K562 (cell line): Measurements from ENCODE around the gene GCHFR. TPM values are rescaled to one million over a fixed set of nuclear protein-coding genes. Genes with fewer than 3 reads are reported as not detected.

Experiments
- BMI1 ChIP-seq: fragments of 150-350 bp; IDR thresholded peaks from 2 replicates; pipeline ENCODE4 v1.6.1; 2014; ENCODE audit warnings: low read length
- CGGBP1 ChIP-seq: fragments of 250-450 bp; sonication (Bioruptor Pico); IDR thresholded peaks from 2 replicates; pipeline ENCODE4 v1.9.0; 2021; ENCODE audit warnings: mild to moderate bottlenecking
- CSDE1 ChIP-seq, 2 experiments: fragments of 450-650 bp; IDR thresholded peaks; 2 replicates each; pipeline ENCODE4 v1.6.1; 2016; ENCODE audit warnings: mild to moderate bottlenecking in 1 of 2
- ELK3 ChIP-seq: fragments of 450-650 bp; formaldehyde crosslinking; IDR thresholded peaks from 2 replicates; pipeline ENCODE4 v1.4.0; 2020; ENCODE audit warnings: mild to moderate bottlenecking
- FOXP4 ChIP-seq: sonication (generic); formaldehyde crosslinking; IDR thresholded peaks from 2 replicates; pipeline ENCODE4 v1.8.0; 2022; ENCODE audit warnings: mild to moderate bottlenecking, missing genetic modification reagents, borderline replicate concordance
- GATAD2B ChIP-seq: fragments of 450-650 bp; IDR thresholded peaks from 2 replicates; pipeline ENCODE4 v1.6.1; 2017; ENCODE audit warnings: mild to moderate bottlenecking, borderline replicate concordance
- HDGF ChIP-seq: fragments of 450-650 bp; IDR thresholded peaks from 2 replicates; pipeline ENCODE4 v1.6.1; 2016
- LEF1 ChIP-seq: fragments of 450-650 bp; IDR thresholded peaks from 2 replicates; pipeline ENCODE4 v1.6.1; 2016; ENCODE audit warnings: mild to moderate bottlenecking
- MEIS2 ChIP-seq: fragments of 450-650 bp; IDR thresholded peaks from 2 replicates; pipeline ENCODE4 v1.6.1; 2014; ENCODE audit warnings: mild to moderate bottlenecking; ENCODE audit not compliant: partially characterized antibody
- MLX ChIP-seq, 2 experiments: fragments of 450-650 bp in 1 of 2; sonication (generic) in 1 of 2; formaldehyde crosslinking; conservative IDR thresholded peaks; 2 replicates each; pipeline versions ENCODE4 v1.4.0 to v1.8.1; 2020 to 2022; ENCODE audit warnings: mild to moderate bottlenecking in 1 of 2, missing genetic modification reagents in 1 of 2
- NONO ChIP-seq, 2 experiments: fragments of 200-400 bp in 1 of 2; fragments of 450-650 bp in 1 of 2; formaldehyde crosslinking in 1 of 2; IDR thresholded peaks; 2 replicates each; pipeline ENCODE4 v1.6.1; 2017; ENCODE audit warnings: low read depth in 2 of 2, mild to moderate bottlenecking in 2 of 2, moderate library complexity in 2 of 2, low read length in 1 of 2
- PML ChIP-seq: IDR thresholded peaks from 2 replicates; pipeline ENCODE4 v1.6.1; 2012; ENCODE audit warnings: low read length, inconsistent platforms
- SMARCC2 ChIP-seq: fragments of 450-650 bp; IDR thresholded peaks from 2 replicates; pipeline ENCODE4 v1.6.1; 2017; ENCODE audit warnings: antibody characterized with exemption, moderate library complexity, mild to moderate bottlenecking, low read depth
- SRSF9 ChIP-seq: fragments of 200-400 bp; formaldehyde crosslinking; IDR thresholded peaks from 2 replicates; pipeline ENCODE4 v1.6.1; 2017; ENCODE audit warnings: low read depth, low read length, borderline replicate concordance
- TAL1 ChIP-seq: fragments of 450-650 bp; IDR thresholded peaks from 2 replicates; pipeline ENCODE4 v1.6.1; 2016; ENCODE audit warnings: mild to moderate bottlenecking
- TBP ChIP-seq: optimal IDR thresholded peaks from 2 replicates; pipeline ENCODE3; 2011; ENCODE audit warnings: low read depth, low read length, improper control_type of control experiment
- ZNF311 ChIP-seq: fragments of 250-450 bp; sonication (Bioruptor Pico); IDR thresholded peaks from 2 replicates; pipeline ENCODE4 v1.4.0; 2020; ENCODE audit warnings: mild to moderate bottlenecking, moderate library complexity
- ZNF518B ChIP-seq: fragments of 250-450 bp; sonication (Bioruptor Pico); IDR thresholded peaks from 2 replicates; pipeline ENCODE4 v1.5.0; 2021; ENCODE audit warnings: mild to moderate bottlenecking, moderate library complexity
- ZNF699 ChIP-seq: fragments of 250-450 bp; sonication (Bioruptor Pico); IDR thresholded peaks from 2 replicates; pipeline ENCODE4 v1.8.0; 2021; ENCODE audit warnings: mild to moderate bottlenecking, moderate library complexity; ENCODE audit not compliant: insufficient replicate concordance
- polyA plus RNA-seq, 8 experiments: library from polyadenylated mRNA; depleted of rRNA in 4 of 8; stranded (reverse) in 5 of 8; unstranded in 3 of 8; fragments of >200 nt; fragmentation: Nextera tagmentation in 2 of 8; fragmentation: Illumina TruSeq in 1 of 8; extraction: Ambion mirVana in 2 of 8; extraction: Trizol in 1 of 8; gene quantifications; 2 replicates each; pipeline versions ENCODE4 v1.2.1 to v1.2.3, GENCODE V29; 2011 to 2014; ENCODE audit warnings: inconsistent platforms in 1 of 8, missing spikeins in 1 of 8
- total RNA-seq, 7 experiments: library from RNA; depleted of rRNA in 6 of 7; stranded (reverse); fragments of >200 nt in 6 of 7; fragmentation: Illumina TruSeq in 2 of 7; extraction: Trizol in 2 of 7; gene quantifications; 2 replicates each; pipeline versions ENCODE4 v1.2.1 to v1.2.3, GENCODE V29; 2011 to 2021; ENCODE audit warnings: low replicate concordance in 1 of 7

GCHFR gene
- total and polyA plus RNA-seq, 9 of the 15 experiments (the other 6 are each of a cell fraction or from before 2014, with no cell fraction given), result 8.7 to 83.5 (median 20.8) TPM

DNA sequence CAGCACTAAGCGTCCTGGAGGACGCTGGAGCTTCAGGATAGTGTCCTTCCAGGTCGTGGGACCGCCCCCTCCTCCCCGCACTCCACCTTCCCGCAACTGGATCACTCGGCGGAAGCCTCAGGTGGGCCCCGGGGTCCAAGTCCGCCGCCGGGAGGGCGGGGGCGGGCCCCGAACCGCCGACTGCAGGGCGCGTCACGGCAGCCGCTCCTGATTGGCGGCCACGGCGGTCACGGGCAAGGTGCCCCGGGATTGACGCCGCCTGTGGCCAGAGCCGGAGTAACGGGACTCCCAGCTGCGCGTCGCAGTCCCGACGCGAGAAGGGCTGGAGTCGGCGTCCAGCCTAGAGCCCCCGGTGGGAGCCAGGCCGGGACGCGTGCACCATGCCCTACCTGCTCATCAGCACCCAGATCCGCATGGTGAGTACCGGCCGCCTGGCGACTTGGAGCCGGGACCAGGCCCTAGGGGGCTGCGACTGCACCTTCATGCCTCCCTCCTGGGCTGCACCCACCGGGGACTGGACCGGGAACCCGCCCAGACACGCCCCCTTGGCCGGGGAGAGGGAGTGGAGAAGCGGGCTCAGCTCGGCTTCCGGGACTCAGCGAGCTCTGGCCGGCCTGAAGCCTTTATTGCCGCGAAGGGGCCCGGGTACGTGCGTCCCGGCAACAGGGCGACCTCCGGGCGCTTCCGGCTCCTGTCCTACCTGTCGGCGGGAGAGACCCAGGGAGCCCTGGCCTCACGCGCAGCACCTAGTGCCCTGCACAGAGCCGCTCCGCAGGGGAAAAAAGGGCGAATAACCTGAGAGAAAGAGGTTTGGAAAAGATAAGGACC, at the start of gene GCHFR (continued):
- TF ChIP-seq NONO (IDR thresholded peaks at IDR 0.05; ENCODE audit: low read depth in 2 of 2, low read length in 1 of 2) (peak in 1 of 2 experiments; percentile 68; a peak in 1 of 4 replicates), BMI1 (no peak), TAL1 (no peak), SRSF9 (no peak), MEIS2 (peak; percentile 47), SMARCC2 (no peak), PML (0 out of 2 replicates have a peak, but pooled peaks have one; percentile 16), LEF1 (0 out of 2 replicates have a peak, but pooled peaks have one; percentile 23), CGGBP1 (CRISPR knock-in tag) (no peak), FOXP4 (CRISPR knock-in tag) (no peak), ZNF518B (no peak), HDGF (no peak), MLX (CRISPR knock-in tag; conservative IDR thresholded peaks at IDR 0.05) (no peak), ZNF311 (CRISPR knock-in tag) (no peak), GATAD2B (no peak; the same call in 1 of the 2 replicates), ELK3 (CRISPR knock-in tag) (no peak), CSDE1 (IDR thresholded peaks at IDR 0.05) (no peak), ZNF699 (CRISPR knock-in tag) (no peak), TBP (peak; percentile 62)
